SU-DHL-6 (cell line): Measurements from ENCODE around the gene SOBP.

ENCODE experiments used
- H2AFZ ChIP-seq: fragments of 200-600 bp; sonication (generic); 2 replicates; pipeline ENCODE4 v1.6.1; 2014; ENCODE audit warnings: low read depth, mild to moderate bottlenecking, moderate library complexity, mixed read lengths, antibody characterized with exemption, low read length; ENCODE audit not compliant: severe bottlenecking
- H3F3A ChIP-seq: fragments of 200-600 bp; shearing (Covaris generic); 2 replicates; pipeline ENCODE4 v1.6.0; 2016; ENCODE audit warnings: antibody characterized with exemption, mild to moderate bottlenecking; ENCODE audit not compliant: insufficient read depth
- H3K27ac ChIP-seq: fragments of 200-600 bp; sonication (generic); 2 replicates; pipeline ENCODE4 v1.5.1; 2016; ENCODE audit warnings: low read depth, mild to moderate bottlenecking, low read length, moderate library complexity, mixed read lengths
- H3K27me3 ChIP-seq: fragments of 200-600 bp; sonication (generic), shearing (Covaris generic); 2 replicates; pipeline ENCODE4 v1.6.0; 2014; ENCODE audit warnings: mild to moderate bottlenecking, low read length
- H3K36me3 ChIP-seq: fragments of 200-600 bp; sonication (generic); 2 replicates; pipeline ENCODE4 v1.6.1; 2014; ENCODE audit warnings: mild to moderate bottlenecking, low read length, mixed read lengths
- H3K4me2 ChIP-seq: fragments of 300-600, 200-600 bp; shearing (Covaris generic), sonication (generic); 2 replicates; pipeline ENCODE4 v1.6.0; 2014; ENCODE audit warnings: low read length, low read depth, mild to moderate bottlenecking; ENCODE audit not compliant: poor library complexity, severe bottlenecking
- H3K4me3 ChIP-seq: fragments of 200-600 bp; sonication (generic); 2 replicates; pipeline ENCODE4 v1.5.1; 2014; ENCODE audit warnings: antibody characterized with exemption, low read length, mild to moderate bottlenecking, mixed read lengths; ENCODE audit not compliant: insufficient read depth, poor library complexity, severe bottlenecking
- H3K79me2 ChIP-seq: fragments of 200-600 bp; sonication (generic); 2 replicates; pipeline ENCODE4 v1.6.1; 2014; ENCODE audit warnings: mild to moderate bottlenecking, low read length, moderate library complexity; ENCODE audit not compliant: insufficient read depth
- H3K9ac ChIP-seq: fragments of 200-600 bp; sonication (generic); 2 replicates; pipeline ENCODE4 v1.7.0; 2014; ENCODE audit warnings: mild to moderate bottlenecking, low read length
- H3K9me2 ChIP-seq: fragments of 200-600 bp; sonication (generic); replicated peaks from 2 replicates; pipeline ENCODE4 v1.6.1; 2014; ENCODE audit warnings: low read length; ENCODE audit not compliant: insufficient read depth
- H3K9me3 ChIP-seq: fragments of 200-600 bp; sonication (generic); 2 replicates; pipeline ENCODE4 v1.6.1; 2014; ENCODE audit warnings: low read length, mixed read lengths; ENCODE audit not compliant: insufficient read depth
- H4K20me1 ChIP-seq: fragments of 200-600 bp; sonication (generic); 2 replicates; pipeline ENCODE4 v1.6.1; 2014; ENCODE audit warnings: low read depth, mild to moderate bottlenecking, antibody characterized with exemption, low read length, moderate library complexity, mixed read lengths
- CTCF ChIP-seq: fragments of 200-600 bp; sonication (generic); IDR thresholded peaks from one replicate; pipeline ENCODE4 v1.5.1; 2017; ENCODE audit warnings: antibody characterized with exemption, mild to moderate bottlenecking, low read length, moderate library complexity; ENCODE audit not compliant: insufficient read depth, poor library complexity, severe bottlenecking
- EZH2phosphoT487 ChIP-seq: fragments of 200-600 bp; sonication (generic), shearing (Covaris generic); conservative IDR thresholded peaks from 2 replicates; pipeline ENCODE4 v1.6.1; 2018; ENCODE audit warnings: mild to moderate bottlenecking, antibody characterized with exemption, low read length, moderate library complexity, mixed read lengths

The SOBP gene

GRCh38 chr6:107569473-107569872, 79.6 kb downstream of the SOBP start:
- no peaks in the 10 kb centered on the region for H4K20me1 ChIP-seq
- H3F3A ChIP-seq, result no peaks in the 10 kb centered on the region
- no peak overlapping the region for H3K9ac ChIP-seq
- no peak overlapping the region for H2AFZ ChIP-seq
- no peak overlapping the region for H3K4me2 ChIP-seq
- H3K27me3 ChIP-seq, result no peaks in the 10 kb centered on the region
- H3K9me2 ChIP-seq, result no peaks in the 10 kb centered on the region
- peaks cover 4% of the 10 kb centered on the region; the same call in 1 of the 2 replicates for H3K36me3 ChIP-seq
- TF ChIP-seq EZH2phosphoT487 (no peak), CTCF (no peak)
- no peak overlapping the region for H3K27ac ChIP-seq
- H3K9me3 ChIP-seq, result no peaks in the 10 kb centered on the region
- H3K4me3 ChIP-seq, result no peak overlapping the region
- H3K79me2 ChIP-seq, result peaks cover 3% of the 10 kb centered on the region; the same call in 1 of the 2 replicates

GRCh38 chr6:107571354-107571753, 81.4 kb downstream of the SOBP start:
- Histone ChIP-seq H3F3A (no peaks in the 10 kb centered on the region), H4K20me1 (no peaks in the 10 kb centered on the region), H3K9me3 (no peaks in the 10 kb centered on the region), H3K9me2 (no peaks in the 10 kb centered on the region), H2AFZ (no peak overlapping the region), H3K36me3 (peaks cover 4% of the 10 kb centered on the region; the same call in 1 of the 2 replicates), H3K4me2 (no peak overlapping the region), H3K4me3 (no peak overlapping the region), H3K9ac (no peak overlapping the region), H3K27ac (no peak overlapping the region), H3K79me2 (peaks cover 3% of the 10 kb centered on the region; the same call in 1 of the 2 replicates), H3K27me3 (no peaks in the 10 kb centered on the region)
- no peak for TF ChIP-seq CTCF
- no peak for TF ChIP-seq EZH2phosphoT487

GRCh38 chr6:107572886-107573285, 83.0 kb downstream of the SOBP start:
- H3K79me2 ChIP-seq, result no peaks in the 10 kb centered on the region
- H3K9me2 ChIP-seq, result no peaks in the 10 kb centered on the region
- no peaks in the 10 kb centered on the region for H3F3A ChIP-seq
- TF ChIP-seq CTCF (no peak), EZH2phosphoT487 (no peak)
- H3K9me3 ChIP-seq, result no peaks in the 10 kb centered on the region
- no peak overlapping the region for H3K4me3 ChIP-seq
- H2AFZ ChIP-seq, result no peak overlapping the region
- no peaks in the 10 kb centered on the region for H4K20me1 ChIP-seq
- no peak overlapping the region for H3K4me2 ChIP-seq
- H3K27me3 ChIP-seq, result no peaks in the 10 kb centered on the region
- peaks cover 2% of the 10 kb centered on the region; the same call in 1 of the 2 replicates for H3K36me3 ChIP-seq
- H3K27ac ChIP-seq, result no peak overlapping the region
- no peak overlapping the region for H3K9ac ChIP-seq
